Measurements from ENCODE around the gene XAGE1A.
"Not testable (repeated sequence)": the region's sequence is repeated elsewhere in the genome, so short reads cannot be mapped to it uniquely, and the experiment has no call there.

Gene XAGE1A

GRCh38 chrX:52495545-52496418 is at the start of gene XAGE1A:
XAGE1A (plus strand) TSS chrX:52495808; CDS start chrX:52497362, 1,554 bp downstream.
- FAIRE-seq, result not testable (repeated sequence)

- FAIRE-seq, result not testable (repeated sequence)
Measured at GRCh38 chrX:52452031-52452430, 43.6 kb upstream of the XAGE1A start.

GRCh38 chrX:52471301-52471700 is 24.3 kb upstream of the XAGE1A start:
- not testable (repeated sequence) for FAIRE-seq

GRCh38 chrX:52496419-52496772 is 788 bp downstream of the XAGE1A start:
- FAIRE-seq, result not testable (repeated sequence)

GRCh38 chrX:52501362-52501761 is 5.8 kb downstream of the XAGE1A start:
- not testable (repeated sequence) for FAIRE-seq

GRCh38 chrX:52504551-52504950 is 8.9 kb downstream of the XAGE1A start:
- no peak for FAIRE-seq

GRCh38 chrX:52507331-52507730 is 11.7 kb downstream of the XAGE1A start:
- FAIRE-seq, result no peak

- FAIRE-seq, result no peak
Measured at GRCh38 chrX:52509916-52510315, 14.3 kb downstream of the XAGE1A start.

GRCh38 chrX:52511126-52511525 is 15.5 kb downstream of the XAGE1A start:
- FAIRE-seq, result not testable (repeated sequence)

GRCh38 chrX:52516110-52516986 is 20.7 kb downstream of the XAGE1A start:
- not testable (repeated sequence) for FAIRE-seq

GRCh38 chrX:52516987-52517325 is 21.3 kb downstream of the XAGE1A start, which contains the start of gene XAGE1B:
XAGE1B (minus strand) TSS chrX:52517063; CDS start chrX:52515527, 1,536 bp downstream.
- FAIRE-seq, result not testable (repeated sequence)

- FAIRE-seq, result not testable (repeated sequence)
Measured at GRCh38 chrX:52541051-52541450, 45.4 kb downstream of the XAGE1A start.

- FAIRE-seq, result no peak
Measured at GRCh38 chrX:52542311-52542710, 46.7 kb downstream of the XAGE1A start.

- FAIRE-seq, result no peak
Measured at GRCh38 chrX:52544147-52544840, 48.7 kb downstream of the XAGE1A start.

GRCh38 chrX:52548769-52549168 is 53.2 kb downstream of the XAGE1A start:
- FAIRE-seq, result not testable (repeated sequence)

Data from endometrium (tissue), 2 donors.